GM12865 (cell line): ENCODE results near the gene ATXN1L.

Source experiments
- DNase-seq: peaks from one replicate; pipeline ENCODE4 v3.0.0; 2010; ENCODE audit warnings: low read depth
- H3K4me3 ChIP-seq: 2 replicates; pipeline ENCODE4 v1.5.1; 2011; ENCODE audit warnings: mild to moderate bottlenecking, low read depth, low read length, control low read depth
- CTCF ChIP-seq: IDR thresholded peaks from 2 replicates; pipeline ENCODE4 v1.5.1; 2011; ENCODE audit warnings: low read length, control low read depth, low read depth, inconsistent platforms; ENCODE audit not compliant: insufficient read depth; ENCODE audit errors: missing control alignments

The ATXN1L gene

GRCh38 chr16:71867939-71868338 lies 22.2 kb downstream of the ATXN1L start:
- DNase-seq = no peak
- TF ChIP-seq CTCF = no peak
- H3K4me3 ChIP-seq = no peak overlapping the region

GRCh38 chr16:71869089-71869488 lies 23.3 kb downstream of the ATXN1L start:
- H3K4me3 ChIP-seq = no peak overlapping the region
- no peak for DNase-seq
- no peak for TF ChIP-seq CTCF

GRCh38 chr16:71870818-71871217 lies 25.0 kb downstream of the ATXN1L start:
- H3K4me3 ChIP-seq = no peak overlapping the region
- TF ChIP-seq CTCF = no peak
- peak; percentile 31 for DNase-seq

- no peak for TF ChIP-seq CTCF
- DNase-seq = no peak
Measured at GRCh38 chr16:71873199-71873598, 27.4 kb downstream of the ATXN1L start.

GRCh38 chr16:71878911-71879310 lies 33.1 kb downstream of the ATXN1L start:
- no peak for TF ChIP-seq CTCF
- no peak for DNase-seq
- H3K4me3 ChIP-seq = no peak overlapping the region

More at GRCh38 chr16:71873199-71873598, 27.4 kb downstream of the ATXN1L start:
- H3K4me3 ChIP-seq = no peak overlapping the region

GRCh38 chr16:71880176-71880575 lies 34.4 kb downstream of the ATXN1L start:
- H3K4me3 ChIP-seq = no peak overlapping the region
- no peak for TF ChIP-seq CTCF
- no peak for DNase-seq

- peak; percentile 75 for TF ChIP-seq CTCF
- peak; percentile 94 for DNase-seq
- H3K4me3 ChIP-seq = peak overlapping the region; percentile 91
Measured at GRCh38 chr16:71882505-71883167, 36.9 kb downstream of the ATXN1L start.
